GM12801 (cell line): Measurements from ENCODE around the gene MRPL20.

ENCODE experiments used
- CTCF ChIP-seq: IDR thresholded peaks from one replicate; pipeline ENCODE4 v1.5.1; 2011; ENCODE audit warnings: control low read depth; ENCODE audit not compliant: insufficient read length; ENCODE audit errors: extremely low read depth

Gene MRPL20

GRCh38 chr1:1366699-1367066, 40.4 kb downstream of the MRPL20 start:
- TF ChIP-seq CTCF, result no peak

- no peak for TF ChIP-seq CTCF
Observed at GRCh38 chr1:1365875-1366698, 41.0 kb downstream of the MRPL20 start.

GRCh38 chr1:1364266-1364665, 42.8 kb downstream of the MRPL20 start:
- no peak for TF ChIP-seq CTCF

GRCh38 chr1:1361982-1362423, 45.1 kb downstream of the MRPL20 start:
- no peak for TF ChIP-seq CTCF

- TF ChIP-seq CTCF, result no peak
Observed at GRCh38 chr1:1361233-1361981, 45.7 kb downstream of the MRPL20 start.

GRCh38 chr1:1360506-1361169, 46.5 kb downstream of the MRPL20 start:
- TF ChIP-seq CTCF, result no peak
